ENCODE results near the gene THSD7B. TPM values are rescaled to one million over a fixed set of nuclear protein-coding genes. Genes with fewer than 3 reads are reported as not detected.

The THSD7B gene
- total RNA-seq, 1 donor from 2014 or later, result not detected

DNA sequence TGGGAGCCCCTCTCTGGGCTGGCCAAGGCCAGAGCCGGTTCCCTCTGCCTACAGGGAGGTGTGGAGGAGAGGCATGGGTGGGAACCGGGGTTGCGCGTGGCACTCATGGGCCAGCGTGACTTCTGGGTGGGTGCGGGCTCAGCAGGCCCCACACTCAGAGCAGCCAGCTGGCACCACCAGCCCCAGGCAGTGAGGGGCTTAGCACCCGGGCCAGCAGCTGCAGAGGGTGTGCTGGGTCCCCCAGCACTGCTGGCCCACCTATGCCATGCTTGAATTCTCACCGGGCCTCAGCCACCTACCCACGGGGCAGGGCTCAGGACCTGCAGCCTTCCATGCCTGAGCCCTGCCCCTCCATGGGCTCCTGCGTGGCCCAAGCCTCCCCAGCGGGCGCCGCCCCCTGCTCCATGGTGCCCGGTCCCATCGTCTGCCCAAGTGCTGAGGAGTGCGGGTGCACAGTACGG, 950.4 kb downstream of the THSD7B start:
- DNase-seq (ENCODE audit: low spot score), result no peak
- Mint-ChIP-seq H3K4me3 (ENCODE audit: low read depth) (no peak overlapping the region), H3K4me1 (ENCODE audit: low read depth) (no peaks in the 10 kb centered on the region), H3K27ac (no peak overlapping the region), H3K36me3 (ENCODE audit: low read depth) (no peaks in the 10 kb centered on the region), H3K27me3 (ENCODE audit: low read depth) (no peaks in the 10 kb centered on the region), H3K9me3 (peaks cover 9% of the 10 kb centered on the region)
- intact Hi-C loops (cut with micrococcal nuclease), result no loop called here

DNA sequence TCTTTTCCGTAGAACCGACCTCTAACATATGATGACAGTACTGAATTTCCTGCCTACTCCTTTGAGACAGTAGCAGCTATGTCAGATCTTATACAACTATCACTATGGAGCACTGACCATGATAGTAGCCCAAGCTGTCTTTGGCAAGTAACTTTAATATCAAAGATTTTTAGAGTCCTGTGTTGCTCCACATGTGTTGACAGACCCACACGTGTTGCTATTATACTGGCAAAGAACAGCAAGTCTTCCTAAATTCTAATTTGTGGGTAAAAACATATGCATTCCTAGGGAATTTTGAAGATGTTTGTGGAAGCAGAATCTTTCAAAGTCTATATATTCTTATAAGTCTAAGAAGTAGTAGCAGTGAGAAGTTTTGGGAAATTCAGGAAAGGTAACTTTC, 953.4 kb downstream of the THSD7B start:
- Mint-ChIP-seq H3K4me3 (ENCODE audit: low read depth) (no peak overlapping the region), H3K36me3 (ENCODE audit: low read depth) (no peaks in the 10 kb centered on the region), H3K9me3 (peaks cover 6% of the 10 kb centered on the region), H3K27ac (no peak overlapping the region), H3K27me3 (ENCODE audit: low read depth) (no peaks in the 10 kb centered on the region), H3K4me1 (ENCODE audit: low read depth) (no peaks in the 10 kb centered on the region)
- DNase-seq (ENCODE audit: low spot score), result no peak
- intact Hi-C loops (cut with micrococcal nuclease), result no loop called here

DNA sequence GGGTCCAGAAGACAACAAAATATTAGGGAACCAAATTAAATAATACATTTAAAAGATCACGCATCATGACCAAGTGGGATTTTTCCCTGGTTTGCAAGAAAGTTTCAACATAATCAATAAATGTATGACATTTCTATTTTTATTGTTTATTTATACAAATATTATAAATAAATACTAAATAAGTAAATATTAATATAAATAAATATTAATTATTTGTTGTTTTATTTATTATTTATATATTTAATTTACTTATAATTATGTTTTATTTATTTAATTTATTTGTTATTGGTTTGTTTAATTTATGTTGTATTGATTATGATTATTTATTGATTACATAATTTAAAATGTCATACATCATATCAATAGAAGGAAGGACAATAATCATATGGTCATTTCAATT, 956.4 kb downstream of the THSD7B start:
- Mint-ChIP-seq H3K27me3 (ENCODE audit: low read depth) (no peaks in the 10 kb centered on the region), H3K27ac (no peak overlapping the region), H3K36me3 (ENCODE audit: low read depth) (no peaks in the 10 kb centered on the region), H3K4me1 (ENCODE audit: low read depth) (no peaks in the 10 kb centered on the region), H3K9me3 (peaks cover 9% of the 10 kb centered on the region), H3K4me3 (ENCODE audit: low read depth) (no peak overlapping the region)
- intact Hi-C loops (cut with micrococcal nuclease), result no loop called here
- no peak for DNase-seq (ENCODE audit: low spot score)

DNA sequence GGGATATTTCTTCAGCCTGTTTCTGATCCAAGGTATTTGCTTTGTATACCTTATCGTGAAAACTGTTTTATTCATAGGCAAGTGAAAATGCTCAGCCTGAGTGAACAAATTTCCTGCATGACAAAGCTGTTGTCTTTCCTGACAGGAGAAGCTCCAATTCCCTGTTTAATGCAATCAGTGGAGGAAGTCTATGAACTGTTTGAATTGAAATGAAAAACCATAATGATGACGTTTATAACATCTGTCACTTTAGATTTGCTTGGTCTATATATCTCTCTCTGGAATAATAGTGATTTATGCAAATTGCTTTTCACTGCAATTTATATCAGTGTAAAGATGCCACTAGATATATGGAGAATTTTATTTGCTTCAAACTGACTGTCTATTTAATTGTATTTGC, 959.6 kb downstream of the THSD7B start:
- intact Hi-C loops (cut with micrococcal nuclease), result no loop called here

More for the DNA sequence above, 959.6 kb downstream of the THSD7B start:
- no peaks in the 10 kb centered on the region for H3K36me3 Mint-ChIP-seq (ENCODE audit: low read depth)
- H3K9me3 Mint-ChIP-seq, result peaks cover 9% of the 10 kb centered on the region
- H3K27me3 Mint-ChIP-seq (ENCODE audit: low read depth), result no peaks in the 10 kb centered on the region
- H3K4me1 Mint-ChIP-seq (ENCODE audit: low read depth), result no peaks in the 10 kb centered on the region
- H3K27ac Mint-ChIP-seq, result no peak overlapping the region
- no peak overlapping the region for H3K4me3 Mint-ChIP-seq (ENCODE audit: low read depth)
- no peak for DNase-seq (ENCODE audit: low spot score)
